Epithelial cell of esophagus (primary cell): ENCODE data around the gene CAPN1.
A peak's percentile ranks its signal among the peaks of the same experiment; 100 is the strongest.

Experiments
- DNase-seq: peaks from one replicate; pipeline ENCODE4 v3.0.0; 2010; ENCODE audit warnings: low read depth
- H3K4me3 ChIP-seq: 2 replicates; pipeline ENCODE4 v1.5.1; 2011; ENCODE audit warnings: mild to moderate bottlenecking, low read length, control low read depth
- CTCF ChIP-seq: IDR thresholded peaks from 2 replicates; pipeline ENCODE4 v1.5.1; 2011; ENCODE audit warnings: low read depth, mild to moderate bottlenecking, low read length, control low read depth, inconsistent platforms; ENCODE audit not compliant: insufficient read depth; ENCODE audit errors: missing control alignments

The CAPN1 gene

GRCh38 chr11:65213322-65214211 lies 31.8 kb downstream of the CAPN1 start:
- TF ChIP-seq CTCF: no peak
- peak; percentile 16 for DNase-seq
- no peak overlapping the region for H3K4me3 ChIP-seq

GRCh38 chr11:65214212-65214845 lies 32.6 kb downstream of the CAPN1 start:
- no peak for DNase-seq
- no peak for TF ChIP-seq CTCF

GRCh38 chr11:65215441-65216076 lies 33.8 kb downstream of the CAPN1 start:
- no peak for TF ChIP-seq CTCF
- no peak overlapping the region for H3K4me3 ChIP-seq
- peak; percentile 28 for DNase-seq

More at GRCh38 chr11:65214212-65214845, 32.6 kb downstream of the CAPN1 start:
- no peak overlapping the region for H3K4me3 ChIP-seq

GRCh38 chr11:65216830-65217229 lies 35.1 kb downstream of the CAPN1 start:
- no peak for DNase-seq
- no peak for TF ChIP-seq CTCF
- H3K4me3 ChIP-seq: no peak overlapping the region

GRCh38 chr11:65217441-65218423 lies 36.0 kb downstream of the CAPN1 start:
- no peak for DNase-seq
- H3K4me3 ChIP-seq: no peak overlapping the region
- TF ChIP-seq CTCF: no peak

- DNase-seq: no peak
- no peak overlapping the region for H3K4me3 ChIP-seq
- TF ChIP-seq CTCF: no peak
Measured at GRCh38 chr11:65218446-65218845, 36.7 kb downstream of the CAPN1 start.
